Measurements from ENCODE around the gene IQCM.

IQCM gene

DNA sequence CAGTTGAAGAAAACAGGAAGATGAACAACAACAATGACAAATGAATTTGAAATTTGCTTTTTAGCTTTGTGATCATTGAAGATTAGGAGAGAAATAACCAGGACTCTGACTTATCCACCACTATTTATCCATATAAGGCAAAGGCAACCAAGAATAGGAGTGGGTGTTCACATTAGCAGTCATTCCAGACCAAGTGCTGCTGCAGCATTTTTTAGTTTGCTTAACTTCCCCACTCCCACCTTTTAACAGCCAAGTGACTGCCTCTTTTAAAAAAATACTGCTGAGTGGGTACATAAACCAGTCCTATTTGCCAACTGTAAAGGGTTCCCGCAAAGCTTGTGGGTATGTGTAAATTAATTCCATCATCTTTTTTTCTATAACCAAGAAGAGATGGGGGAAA lies 230.9 kb downstream of the IQCM start:
- DNase-seq (ENCODE audit: insufficient read length, low spot score), result no peak
- FAIRE-seq, result no peak
- no peak for TF ChIP-seq SPI1 (IDR thresholded peaks at IDR 0.05; ENCODE audit: low read depth, low read length)
- no peak for TF ChIP-seq POU2F2 (IDR thresholded peaks at IDR 0.05; ENCODE audit: low read depth, low read length)
- TF ChIP-seq TAF1 (IDR thresholded peaks at IDR 0.05; ENCODE audit: low read depth, low read length), result no peak
- no peak for TF ChIP-seq PAX5 (IDR thresholded peaks at IDR 0.05; ENCODE audit: insufficient read depth, low read length, severe bottlenecking)
- no peak for TF ChIP-seq POLR2AphosphoS5 (IDR thresholded peaks at IDR 0.05; ENCODE audit: low read depth, low read length)
- no peak for TF ChIP-seq POLR2A (IDR thresholded peaks at IDR 0.05; ENCODE audit: low read depth, low read length)

DNA sequence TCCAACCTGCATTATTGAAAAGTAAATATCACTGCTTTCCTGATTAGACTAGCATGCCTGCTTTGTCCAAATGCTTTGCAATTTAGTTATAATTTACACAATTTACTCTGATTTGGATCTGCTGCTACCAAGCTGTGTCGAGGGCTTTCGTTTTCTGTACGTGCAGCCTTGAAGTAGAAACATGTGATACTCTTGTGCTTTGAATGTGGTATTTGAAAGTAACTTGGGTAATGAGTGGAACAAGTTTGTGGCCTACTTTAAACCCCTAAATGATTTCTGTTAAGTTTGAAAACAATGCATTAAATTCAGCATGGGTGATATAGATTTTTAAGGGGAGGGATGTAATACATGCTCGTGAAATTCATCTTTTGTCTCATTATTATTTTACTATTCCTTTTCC lies 240.7 kb downstream of the IQCM start:
- FAIRE-seq, result no peak
- no peak for TF ChIP-seq TAF1 (IDR thresholded peaks at IDR 0.05; ENCODE audit: low read depth, low read length)
- TF ChIP-seq POLR2A (IDR thresholded peaks at IDR 0.05; ENCODE audit: low read depth, low read length), result no peak
- TF ChIP-seq PAX5 (IDR thresholded peaks at IDR 0.05; ENCODE audit: insufficient read depth, low read length, severe bottlenecking), result no peak
- no peak for TF ChIP-seq SPI1 (IDR thresholded peaks at IDR 0.05; ENCODE audit: low read depth, low read length)
- no peak for TF ChIP-seq POLR2AphosphoS5 (IDR thresholded peaks at IDR 0.05; ENCODE audit: low read depth, low read length)
- no peak for TF ChIP-seq POU2F2 (IDR thresholded peaks at IDR 0.05; ENCODE audit: low read depth, low read length)
- no peak for DNase-seq (ENCODE audit: insufficient read length, low spot score)

GRCh38 chr4:149572716-149573115 lies 242.9 kb downstream of the IQCM start:
- DNase-seq (ENCODE audit: insufficient read length, low spot score) (no peak), FAIRE-seq (no peak)
- TF ChIP-seq SPI1 (IDR thresholded peaks at IDR 0.05; ENCODE audit: low read depth, low read length) (no peak), POLR2AphosphoS5 (IDR thresholded peaks at IDR 0.05; ENCODE audit: low read depth, low read length) (no peak), TAF1 (IDR thresholded peaks at IDR 0.05; ENCODE audit: low read depth, low read length) (no peak), PAX5 (IDR thresholded peaks at IDR 0.05; ENCODE audit: insufficient read depth, low read length, severe bottlenecking) (no peak), POU2F2 (IDR thresholded peaks at IDR 0.05; ENCODE audit: low read depth, low read length) (no peak), POLR2A (IDR thresholded peaks at IDR 0.05; ENCODE audit: low read depth, low read length) (no peak)

- no peak for DNase-seq (ENCODE audit: insufficient read length, low spot score)
- no peak for FAIRE-seq
- TF ChIP-seq POU2F2 (IDR thresholded peaks at IDR 0.05; ENCODE audit: low read depth, low read length), result no peak
- TF ChIP-seq POLR2AphosphoS5 (IDR thresholded peaks at IDR 0.05; ENCODE audit: low read depth, low read length), result no peak
- TF ChIP-seq SPI1 (IDR thresholded peaks at IDR 0.05; ENCODE audit: low read depth, low read length), result no peak
- no peak for TF ChIP-seq PAX5 (IDR thresholded peaks at IDR 0.05; ENCODE audit: insufficient read depth, low read length, severe bottlenecking)
- TF ChIP-seq TAF1 (IDR thresholded peaks at IDR 0.05; ENCODE audit: low read depth, low read length), result no peak
- no peak for TF ChIP-seq POLR2A (IDR thresholded peaks at IDR 0.05; ENCODE audit: low read depth, low read length)
Observed at GRCh38 chr4:149555799-149556198, 259.8 kb downstream of the IQCM start.

- FAIRE-seq (no peak), DNase-seq (ENCODE audit: insufficient read length, low spot score) (no peak)
- TF ChIP-seq PAX5 (IDR thresholded peaks at IDR 0.05; ENCODE audit: insufficient read depth, low read length, severe bottlenecking) (no peak), POU2F2 (IDR thresholded peaks at IDR 0.05; ENCODE audit: low read depth, low read length) (no peak), SPI1 (IDR thresholded peaks at IDR 0.05; ENCODE audit: low read depth, low read length) (no peak), POLR2AphosphoS5 (IDR thresholded peaks at IDR 0.05; ENCODE audit: low read depth, low read length) (no peak), TAF1 (IDR thresholded peaks at IDR 0.05; ENCODE audit: low read depth, low read length) (no peak), POLR2A (IDR thresholded peaks at IDR 0.05; ENCODE audit: low read depth, low read length) (no peak)
Observed at GRCh38 chr4:149555146-149555545, 260.5 kb downstream of the IQCM start.

- TF ChIP-seq TAF1 (IDR thresholded peaks at IDR 0.05; ENCODE audit: low read depth, low read length), result no peak
- TF ChIP-seq PAX5 (IDR thresholded peaks at IDR 0.05; ENCODE audit: insufficient read depth, low read length, severe bottlenecking), result no peak
- TF ChIP-seq POLR2AphosphoS5 (IDR thresholded peaks at IDR 0.05; ENCODE audit: low read depth, low read length), result no peak
- no peak for TF ChIP-seq SPI1 (IDR thresholded peaks at IDR 0.05; ENCODE audit: low read depth, low read length)
- no peak for TF ChIP-seq POLR2A (IDR thresholded peaks at IDR 0.05; ENCODE audit: low read depth, low read length)
- TF ChIP-seq POU2F2 (IDR thresholded peaks at IDR 0.05; ENCODE audit: low read depth, low read length), result no peak
- FAIRE-seq (no peak), DNase-seq (ENCODE audit: insufficient read length, low spot score) (no peak)
Observed at GRCh38 chr4:149553959-149554520, 261.6 kb downstream of the IQCM start.

GRCh38 chr4:149552601-149553000 lies 263.0 kb downstream of the IQCM start:
- TF ChIP-seq POU2F2 (IDR thresholded peaks at IDR 0.05; ENCODE audit: low read depth, low read length) (no peak), POLR2AphosphoS5 (IDR thresholded peaks at IDR 0.05; ENCODE audit: low read depth, low read length) (no peak), PAX5 (IDR thresholded peaks at IDR 0.05; ENCODE audit: insufficient read depth, low read length, severe bottlenecking) (no peak), SPI1 (IDR thresholded peaks at IDR 0.05; ENCODE audit: low read depth, low read length) (no peak), POLR2A (IDR thresholded peaks at IDR 0.05; ENCODE audit: low read depth, low read length) (no peak), TAF1 (IDR thresholded peaks at IDR 0.05; ENCODE audit: low read depth, low read length) (no peak)
- DNase-seq (ENCODE audit: insufficient read length, low spot score) (no peak), FAIRE-seq (no peak)

GRCh38 chr4:149549911-149550310 lies 265.7 kb downstream of the IQCM start:
- TF ChIP-seq PAX5 (IDR thresholded peaks at IDR 0.05; ENCODE audit: insufficient read depth, low read length, severe bottlenecking) (no peak), POLR2AphosphoS5 (IDR thresholded peaks at IDR 0.05; ENCODE audit: low read depth, low read length) (no peak), SPI1 (IDR thresholded peaks at IDR 0.05; ENCODE audit: low read depth, low read length) (no peak), TAF1 (IDR thresholded peaks at IDR 0.05; ENCODE audit: low read depth, low read length) (no peak), POU2F2 (IDR thresholded peaks at IDR 0.05; ENCODE audit: low read depth, low read length) (no peak), POLR2A (IDR thresholded peaks at IDR 0.05; ENCODE audit: low read depth, low read length) (no peak)
- no peak for DNase-seq (ENCODE audit: insufficient read length, low spot score)

DNA sequence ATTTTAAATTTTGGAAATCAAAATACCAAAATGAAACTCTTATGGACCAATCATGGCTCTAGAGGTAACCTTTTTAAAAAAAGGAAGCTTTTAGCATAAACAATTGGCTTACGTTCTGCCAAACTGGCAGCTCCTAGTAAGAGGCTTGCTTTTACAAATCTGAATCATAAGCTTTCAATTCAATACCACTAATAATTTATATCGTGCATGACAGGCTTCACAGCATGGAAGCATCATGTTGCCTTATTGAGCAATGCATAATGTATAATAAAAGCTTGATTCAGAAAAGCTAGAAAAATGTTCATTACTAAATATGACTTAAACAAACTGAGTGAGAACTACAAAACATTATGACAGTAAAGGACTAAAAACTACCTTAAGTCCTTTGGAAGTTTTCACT lies 280.9 kb downstream of the IQCM start:
- FAIRE-seq (no peak), DNase-seq (ENCODE audit: insufficient read length, low spot score) (no peak)
- no peak for TF ChIP-seq SPI1 (IDR thresholded peaks at IDR 0.05; ENCODE audit: low read depth, low read length)
- no peak for TF ChIP-seq PAX5 (IDR thresholded peaks at IDR 0.05; ENCODE audit: insufficient read depth, low read length, severe bottlenecking)
- no peak for TF ChIP-seq POLR2A (IDR thresholded peaks at IDR 0.05; ENCODE audit: low read depth, low read length)
- TF ChIP-seq POU2F2 (IDR thresholded peaks at IDR 0.05; ENCODE audit: low read depth, low read length), result no peak
- TF ChIP-seq POLR2AphosphoS5 (IDR thresholded peaks at IDR 0.05; ENCODE audit: low read depth, low read length), result no peak
- TF ChIP-seq TAF1 (IDR thresholded peaks at IDR 0.05; ENCODE audit: low read depth, low read length), result no peak

More at GRCh38 chr4:149549911-149550310, 265.7 kb downstream of the IQCM start:
- FAIRE-seq, result no peak
